HepG2 (cell line): ENCODE results near the gene CHIC2. TPM values are rescaled to one million over a fixed set of nuclear protein-coding genes. Genes with fewer than 3 reads are reported as not detected.

ENCODE experiments used
- AKAP8 ChIP-seq: sonication (generic); formaldehyde crosslinking; IDR thresholded peaks from 2 replicates; pipeline ENCODE4 v1.5.1; 2020; ENCODE audit warnings: mild to moderate bottlenecking, missing genetic modification reagents
- ARID3A ChIP-seq: IDR thresholded peaks from 2 replicates; pipeline ENCODE4 v1.6.1; 2012; ENCODE audit warnings: low read depth, low read length, improper control_type of control experiment
- FOXK1 ChIP-seq: sonication (generic); formaldehyde crosslinking; IDR thresholded peaks from 2 replicates; pipeline ENCODE4 v1.4.0; 2020; ENCODE audit warnings: low read depth, missing genetic modification reagents, borderline replicate concordance
- SMAD3 ChIP-seq: sonication (generic); formaldehyde crosslinking; IDR thresholded peaks from 2 replicates; pipeline ENCODE4 v1.4.0; 2020; ENCODE audit warnings: missing genetic modification reagents
- SNAI1 ChIP-seq: sonication (generic); formaldehyde crosslinking; IDR thresholded peaks from 2 replicates; pipeline ENCODE4 v1.5.0; 2020; ENCODE audit warnings: mild to moderate bottlenecking, missing genetic modification reagents, borderline replicate concordance
- ZNF33B ChIP-seq: sonication (generic); formaldehyde crosslinking; IDR thresholded peaks from 2 replicates; pipeline ENCODE4 v1.5.1; 2020; ENCODE audit warnings: mild to moderate bottlenecking, missing genetic modification reagents
- ZNF609 ChIP-seq: sonication (generic); formaldehyde crosslinking; IDR thresholded peaks from 2 replicates; pipeline ENCODE4 v1.4.0; 2020; ENCODE audit warnings: mild to moderate bottlenecking, missing genetic modification reagents, borderline replicate concordance
- ZNF784 ChIP-seq: sonication (generic); formaldehyde crosslinking; IDR thresholded peaks from 2 replicates; pipeline ENCODE4 v1.5.1; 2020; ENCODE audit warnings: missing genetic modification reagents, mild to moderate bottlenecking, borderline replicate concordance
- polyA plus RNA-seq, 8 experiments: library from polyadenylated mRNA; depleted of rRNA in 3 of 8; stranded (reverse) in 7 of 8; unstranded in 1 of 8; fragments of >200 nt; fragmentation: Illumina TruSeq in 4 of 8; extraction: Trizol in 4 of 8; gene quantifications; 2 replicates each; pipeline versions ENCODE4 v1.2.1 to v1.2.3, GENCODE V29; 2011 to 2016; ENCODE audit warnings: low read depth in 4 of 8, missing spikeins in 1 of 8, mixed read lengths in 1 of 8; ENCODE audit not compliant: insufficient read depth in 1 of 8
- total RNA-seq, 5 experiments: library from RNA; depleted of rRNA; stranded (reverse); fragments of >200 nt; fragmentation: Illumina TruSeq; extraction: Trizol; gene quantifications; 2 replicates each; pipeline ENCODE4 v1.2.3, GENCODE V29; 2016; ENCODE audit warnings: low read depth in 1 of 5

The CHIC2 gene
- total and polyA plus RNA-seq, 2 of the 13 experiments (the other 11 are each of a cell fraction or from before 2014, with no cell fraction given) = 10.0 to 17.2 TPM

GRCh38 chr4:54014666-54015160 lies 49.7 kb downstream of the CHIC2 start (continued):
- TF ChIP-seq ARID3A (no peak), ZNF609 (CRISPR knock-in tag) (no peak), FOXK1 (CRISPR knock-in tag) (no peak), ZNF784 (no peak), ZNF33B (CRISPR knock-in tag) (no peak), SMAD3 (CRISPR knock-in tag) (no peak), SNAI1 (CRISPR knock-in tag) (no peak), AKAP8 (no peak)
